Neuronal stem cell (in vitro differentiated cells): ENCODE measurements around the gene WASHC4.

Experiments used
- DNase-seq: peaks from one replicate; pipeline ENCODE4 v3.0.0-alpha.2; 2013; ENCODE audit warnings: low spot score
- H2AFZ ChIP-seq: one replicate; pipeline ENCODE4 v1.6.1; 2013; ENCODE audit warnings: mild to moderate bottlenecking, low read length, inconsistent platforms
- H2AK5ac ChIP-seq: 2 replicates; pipeline ENCODE4 v1.6.1; 2013; ENCODE audit warnings: low read depth, mild to moderate bottlenecking, inconsistent platforms, low read length, moderate library complexity, mixed read lengths
- H2BK120ac ChIP-seq: 2 replicates; pipeline ENCODE4 v1.6.1; 2013; ENCODE audit warnings: low read depth, mild to moderate bottlenecking, inconsistent platforms, low read length, moderate library complexity, mixed read lengths
- H2BK12ac ChIP-seq: one replicate; pipeline ENCODE4 v1.6.1; 2013; ENCODE audit warnings: low read length, inconsistent platforms
- H2BK15ac ChIP-seq: 2 replicates; pipeline ENCODE4 v1.6.1; 2013; ENCODE audit warnings: mild to moderate bottlenecking, low read length, inconsistent platforms, mixed read lengths
- H2BK5ac ChIP-seq: one replicate; pipeline ENCODE4 v1.6.1; 2013; ENCODE audit warnings: inconsistent platforms, mild to moderate bottlenecking, low read length, moderate library complexity
- H3K14ac ChIP-seq: one replicate; pipeline ENCODE4 v1.6.1; 2013; ENCODE audit warnings: low read length, inconsistent platforms
- H3K18ac ChIP-seq: 2 replicates; pipeline ENCODE4 v1.6.1; 2013; ENCODE audit warnings: low read length, inconsistent platforms
- H3K23ac ChIP-seq: 2 replicates; pipeline ENCODE4 v1.6.1; 2013; ENCODE audit warnings: low read depth, mild to moderate bottlenecking, mixed read lengths, low read length, inconsistent platforms; ENCODE audit not compliant: poor library complexity
- H3K27ac ChIP-seq: replicated peaks from 3 replicates; pipeline ENCODE4 v1.5.1; 2013; ENCODE audit warnings: low read length, inconsistent platforms
- H3K27me3 ChIP-seq, 3 experiments: 2 replicates each; pipeline ENCODE4 v1.6.1; 2013; ENCODE audit warnings: low read length in 3 of 3, mild to moderate bottlenecking in 2 of 3, inconsistent platforms in 1 of 3, low read depth in 1 of 3, mixed read lengths in 1 of 3, moderate library complexity in 1 of 3; ENCODE audit not compliant: control insufficient read depth in 3 of 3, insufficient read depth in 3 of 3
- H3K36me3 ChIP-seq, 2 donors: replicated peaks in 1 of 2; 2 replicates each; pipeline ENCODE4 v1.6.1; 2013; ENCODE audit warnings: low read length in 2 of 2; ENCODE audit not compliant: control insufficient read depth in 2 of 2, insufficient read depth in 2 of 2
- H3K4ac ChIP-seq: 2 replicates; pipeline ENCODE4 v1.6.1; 2013; ENCODE audit warnings: inconsistent platforms, mild to moderate bottlenecking, low read length, moderate library complexity
- H3K4me1 ChIP-seq, 2 donors: 1 replicate in 1 of 2; 2 replicates in 1 of 2; pipeline ENCODE4 v1.6.1; 2013; ENCODE audit warnings: low read length in 2 of 2, low read depth in 1 of 2; ENCODE audit not compliant: control insufficient read depth in 2 of 2, insufficient read depth in 1 of 2
- H3K4me2 ChIP-seq: one replicate; pipeline ENCODE4 v1.6.1; 2013; ENCODE audit warnings: mild to moderate bottlenecking, low read length, inconsistent platforms; ENCODE audit not compliant: insufficient read depth, poor library complexity, severe bottlenecking
- H3K4me3 ChIP-seq, 2 donors: 2 replicates each; pipeline ENCODE4 v1.5.1; 2013; ENCODE audit warnings: low read length in 2 of 2, mild to moderate bottlenecking in 2 of 2, inconsistent platforms in 1 of 2, moderate library complexity in 1 of 2
- H3K79me1 ChIP-seq: one replicate; pipeline ENCODE4 v1.6.1; 2013; ENCODE audit warnings: low read depth, mild to moderate bottlenecking, inconsistent platforms, low read length, moderate library complexity
- H3K9ac ChIP-seq: one replicate; pipeline ENCODE4 v1.6.1; 2013; ENCODE audit warnings: mild to moderate bottlenecking, low read depth, low read length, inconsistent platforms; ENCODE audit not compliant: poor library complexity
- H3K9me3 ChIP-seq, 2 donors: replicated peaks in 1 of 2; 2 replicates each; pipeline versions ENCODE3 to v1.6.1; 2013; ENCODE audit warnings: low read length in 2 of 2, mild to moderate bottlenecking in 2 of 2, inconsistent platforms in 1 of 2, low read depth in 1 of 2, mixed read lengths in 1 of 2, moderate library complexity in 1 of 2; ENCODE audit not compliant: control insufficient read depth in 2 of 2, insufficient read depth in 1 of 2
- H4K8ac ChIP-seq: one replicate; pipeline ENCODE4 v1.6.1; 2013; ENCODE audit warnings: low read depth, mild to moderate bottlenecking, inconsistent platforms, low read length, moderate library complexity
- H4K91ac ChIP-seq: one replicate; pipeline ENCODE4 v1.6.1; 2013; ENCODE audit warnings: low read length, low read depth, mild to moderate bottlenecking, inconsistent platforms; ENCODE audit not compliant: poor library complexity
- WGBS, 2 donors: extraction: QIAGEN DNeasy Blood & Tissue Kit; methylation state at CpG; one replicate each; pipeline ENCODE4 v1.1.7; 2013; ENCODE audit warnings: missing lambda C conversion rate in 2 of 2, mixed read lengths in 1 of 2; ENCODE audit not compliant: insufficient read length in 2 of 2, insufficient replicate concordance in 1 of 2; ENCODE audit errors: extremely low coverage in 2 of 2; 5-methylcytosine and 5-hydroxymethylcytosine counted together

Gene WASHC4

GRCh38 chr12:105170139-105170538 lies 62.6 kb downstream of the WASHC4 start:
- Histone ChIP-seq H3K14ac (no peak overlapping the region), H2AK5ac (no peak overlapping the region), H2BK5ac (no peak overlapping the region), H3K4me2 (no peak overlapping the region), H4K91ac (no peak overlapping the region), H3K4me3 (no peak overlapping the region), H2AFZ (no peak overlapping the region), H4K8ac (no peak overlapping the region), H3K9ac (no peak overlapping the region), H3K23ac (no peak overlapping the region), H2BK12ac (no peak overlapping the region), H2BK120ac (no peak overlapping the region), H2BK15ac (no peak overlapping the region), H3K4me1 (no peaks in the 10 kb centered on the region), H3K36me3 (peaks cover 1 to 98% of the 10 kb centered on the region in 2 donors), H3K4ac (no peak overlapping the region), H3K27me3 (no peaks in the 10 kb centered on the region), H3K27ac (no peak overlapping the region), H3K9me3 (no peaks in the 10 kb centered on the region), H3K18ac (no peak overlapping the region), H3K79me1 (no peaks in the 10 kb centered on the region)
- no peak for DNase-seq
- WGBS, 2 donors: no CpG with 5 or more reads among the region's 3 CpGs

DNA sequence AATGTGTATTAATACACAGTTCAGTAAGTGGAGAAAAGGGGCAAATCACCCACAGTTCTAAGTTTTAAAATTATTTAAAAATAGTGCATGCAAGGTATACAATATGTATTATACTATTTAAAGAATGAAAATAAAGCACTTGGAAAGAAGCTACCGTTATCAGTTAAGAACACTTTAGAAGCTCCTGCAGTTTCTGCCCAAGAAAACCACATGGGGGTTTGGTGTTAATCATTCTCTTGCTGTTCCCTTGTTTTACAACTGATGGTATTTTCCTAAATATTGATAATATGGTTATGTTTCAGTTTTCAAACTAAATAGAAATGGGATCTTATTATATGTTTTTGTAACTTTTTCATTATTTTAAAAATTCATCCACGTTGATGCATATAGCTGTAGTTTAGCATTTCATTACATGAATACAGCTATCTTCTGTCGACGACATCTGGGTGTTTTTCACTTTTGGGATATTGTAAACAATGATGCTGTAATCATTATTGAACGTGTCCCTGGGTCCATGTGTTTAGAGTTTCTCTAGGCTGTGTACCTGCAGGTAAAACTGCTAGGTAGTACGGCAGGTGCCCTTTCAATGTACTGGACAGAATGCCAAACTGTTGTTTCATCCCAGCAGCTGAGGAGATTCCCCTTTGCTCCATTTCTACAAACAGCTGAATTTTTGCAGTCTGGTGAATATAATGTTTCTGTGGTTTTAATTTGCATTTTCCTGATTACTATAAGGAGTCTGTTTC lies 64.3 kb downstream of the WASHC4 start:
- WGBS, 2 donors: no CpG with 5 or more reads among the region's 6 CpGs
- Histone ChIP-seq H3K4ac (no peak overlapping the region), H3K4me3 (no peak overlapping the region), H3K36me3 (peaks cover 3 to 98% of the 10 kb centered on the region in 2 donors), H3K18ac (no peak overlapping the region), H2AFZ (no peak overlapping the region), H4K8ac (no peak overlapping the region), H3K27me3 (no peaks in the 10 kb centered on the region), H2BK12ac (no peak overlapping the region), H3K27ac (no peak overlapping the region), H2AK5ac (no peak overlapping the region), H3K4me2 (no peak overlapping the region), H3K79me1 (no peaks in the 10 kb centered on the region), H3K4me1 (no peaks in the 10 kb centered on the region), H3K23ac (no peak overlapping the region), H2BK120ac (no peak overlapping the region), H4K91ac (no peak overlapping the region), H3K9ac (no peak overlapping the region), H3K14ac (no peak overlapping the region), H3K9me3 (no peaks in the 10 kb centered on the region), H2BK5ac (no peak overlapping the region), H2BK15ac (no peak overlapping the region)
- no peak for DNase-seq

GRCh38 chr12:105175397-105175990 lies 68.0 kb downstream of the WASHC4 start:
- DNase-seq: no peak
- peaks cover 3 to 74% of the 10 kb centered on the region in 2 donors for H3K36me3 ChIP-seq

GRCh38 chr12:105177208-105177607 lies 69.7 kb downstream of the WASHC4 start:
- no peak overlapping the region for H2BK15ac ChIP-seq
- H3K14ac ChIP-seq: no peak overlapping the region
- no peak overlapping the region for H2AK5ac ChIP-seq
- no peak for DNase-seq
- H3K18ac ChIP-seq: no peak overlapping the region
- peaks cover 0 to 2% of the 10 kb centered on the region in 2 donors for H3K9me3 ChIP-seq
- no CpG with 5 or more reads among the region's 4 CpGs for WGBS, 2 donors
- H4K91ac ChIP-seq: no peak overlapping the region
- H3K4me1 ChIP-seq: no peaks in the 10 kb centered on the region
- H2BK12ac ChIP-seq: no peak overlapping the region
- no peaks in the 10 kb centered on the region for H3K79me1 ChIP-seq
- H3K23ac ChIP-seq: no peak overlapping the region
- H3K4me3 ChIP-seq: no peak overlapping the region
- no peak overlapping the region for H3K9ac ChIP-seq
- no peak overlapping the region for H2AFZ ChIP-seq
- H3K4ac ChIP-seq: no peak overlapping the region
- no peak overlapping the region for H4K8ac ChIP-seq
- H3K36me3 ChIP-seq: peaks cover 3 to 59% of the 10 kb centered on the region in 2 donors
- no peak overlapping the region for H3K27ac ChIP-seq
- no peak overlapping the region for H2BK120ac ChIP-seq
- no peak overlapping the region for H2BK5ac ChIP-seq
- no peak overlapping the region for H3K4me2 ChIP-seq
- no peaks in the 10 kb centered on the region for H3K27me3 ChIP-seq

More at GRCh38 chr12:105175397-105175990, 68.0 kb downstream of the WASHC4 start:
- Histone ChIP-seq H4K91ac (no peak overlapping the region), H3K18ac (no peak overlapping the region), H3K4me2 (no peak overlapping the region), H3K79me1 (no peaks in the 10 kb centered on the region), H3K4me3 (no peak overlapping the region), H2AFZ (no peak overlapping the region), H3K23ac (no peak overlapping the region), H3K14ac (no peak overlapping the region), H3K4ac (no peak overlapping the region), H3K27me3 (no peaks in the 10 kb centered on the region), H2BK5ac (no peak overlapping the region), H3K4me1 (no peaks in the 10 kb centered on the region), H3K9me3 (peaks cover 0 to 2% of the 10 kb centered on the region in 2 donors), H2BK12ac (no peak overlapping the region), H2BK15ac (no peak overlapping the region), H4K8ac (no peak overlapping the region), H2AK5ac (no peak overlapping the region), H2BK120ac (no peak overlapping the region), H3K27ac (no peak overlapping the region), H3K9ac (no peak overlapping the region)
- no CpG with 5 or more reads among the region's 2 CpGs for WGBS, 2 donors
